ENCODE measurements around the gene PTPRZ1.

Gene PTPRZ1

GRCh38 chr7:122035876-122036275 is 162.9 kb downstream of the PTPRZ1 start:
- Histone ChIP-seq H3K27ac (ENCODE audit: low read depth, low read length) (no peak overlapping the region), H3K36me3 (ENCODE audit: control insufficient read depth in 5 of 5, insufficient read depth in 5 of 5, low read length in 5 of 5) (no peaks in the 10 kb centered on the region), H3K4me1 (ENCODE audit: control insufficient read depth in 5 of 5, insufficient read depth in 5 of 5, low read length in 5 of 5) (no peaks in the 10 kb centered on the region), H3K27me3 (ENCODE audit: control insufficient read depth in 5 of 5, insufficient read depth in 4 of 5, low read length in 5 of 5) (no peaks in the 10 kb centered on the region), H3K9ac (ENCODE audit: low read length in 5 of 5) (no peak overlapping the region), H3K4me3 (ENCODE audit: low read depth in 1 of 5, low read length in 5 of 5) (no peak overlapping the region), H3K9me3 (ENCODE audit: control insufficient read depth in 5 of 5, low read length in 5 of 5) (no peaks in the 10 kb centered on the region)

- no peaks in the 10 kb centered on the region for H3K4me1 ChIP-seq (ENCODE audit: control insufficient read depth in 5 of 5, insufficient read depth in 5 of 5, low read length in 5 of 5)
- H3K9ac ChIP-seq (ENCODE audit: low read length in 5 of 5), result no peak overlapping the region
- H3K27me3 ChIP-seq (ENCODE audit: control insufficient read depth in 5 of 5, insufficient read depth in 4 of 5, low read length in 5 of 5), result no peaks in the 10 kb centered on the region
- H3K4me3 ChIP-seq (ENCODE audit: low read depth in 1 of 5, low read length in 5 of 5), result no peak overlapping the region
- H3K9me3 ChIP-seq (ENCODE audit: control insufficient read depth in 5 of 5, low read length in 5 of 5), result no peaks in the 10 kb centered on the region
- H3K27ac ChIP-seq (ENCODE audit: low read depth, low read length), result no peak overlapping the region
- H3K36me3 ChIP-seq (ENCODE audit: control insufficient read depth in 5 of 5, insufficient read depth in 5 of 5, low read length in 5 of 5), result no peaks in the 10 kb centered on the region
Measured at GRCh38 chr7:122038134-122038533, 165.2 kb downstream of the PTPRZ1 start.

- no peak overlapping the region for H3K27ac ChIP-seq (ENCODE audit: low read depth, low read length)
- H3K9ac ChIP-seq (ENCODE audit: low read length in 5 of 5), result no peak overlapping the region
- no peaks in the 10 kb centered on the region for H3K4me1 ChIP-seq (ENCODE audit: control insufficient read depth in 5 of 5, insufficient read depth in 5 of 5, low read length in 5 of 5)
- H3K9me3 ChIP-seq (ENCODE audit: control insufficient read depth in 5 of 5, low read length in 5 of 5), result no peaks in the 10 kb centered on the region
- no peaks in the 10 kb centered on the region for H3K36me3 ChIP-seq (ENCODE audit: control insufficient read depth in 5 of 5, insufficient read depth in 5 of 5, low read length in 5 of 5)
- no peak overlapping the region for H3K4me3 ChIP-seq (ENCODE audit: low read depth in 1 of 5, low read length in 5 of 5)
- H3K27me3 ChIP-seq (ENCODE audit: control insufficient read depth in 5 of 5, insufficient read depth in 4 of 5, low read length in 5 of 5), result no peaks in the 10 kb centered on the region
Measured at GRCh38 chr7:122038904-122039303, 165.9 kb downstream of the PTPRZ1 start.

- no peak overlapping the region for H3K27ac ChIP-seq (ENCODE audit: low read depth, low read length)
- H3K9me3 ChIP-seq (ENCODE audit: control insufficient read depth in 5 of 5, low read length in 5 of 5), result no peaks in the 10 kb centered on the region
- no peaks in the 10 kb centered on the region for H3K27me3 ChIP-seq (ENCODE audit: control insufficient read depth in 5 of 5, insufficient read depth in 4 of 5, low read length in 5 of 5)
- H3K36me3 ChIP-seq (ENCODE audit: control insufficient read depth in 5 of 5, insufficient read depth in 5 of 5, low read length in 5 of 5), result no peaks in the 10 kb centered on the region
- no peaks in the 10 kb centered on the region for H3K4me1 ChIP-seq (ENCODE audit: control insufficient read depth in 5 of 5, insufficient read depth in 5 of 5, low read length in 5 of 5)
- no peak overlapping the region for H3K9ac ChIP-seq (ENCODE audit: low read length in 5 of 5)
- no peak overlapping the region for H3K4me3 ChIP-seq (ENCODE audit: low read depth in 1 of 5, low read length in 5 of 5)
Measured at GRCh38 chr7:122040147-122040546, 167.2 kb downstream of the PTPRZ1 start.

GRCh38 chr7:122046402-122046801 is 173.4 kb downstream of the PTPRZ1 start:
- Histone ChIP-seq H3K27me3 (ENCODE audit: control insufficient read depth in 5 of 5, insufficient read depth in 4 of 5, low read length in 5 of 5) (no peaks in the 10 kb centered on the region), H3K4me1 (ENCODE audit: control insufficient read depth in 5 of 5, insufficient read depth in 5 of 5, low read length in 5 of 5) (no peaks in the 10 kb centered on the region), H3K4me3 (ENCODE audit: low read depth in 1 of 5, low read length in 5 of 5) (no peak overlapping the region), H3K9ac (ENCODE audit: low read length in 5 of 5) (no peak overlapping the region), H3K36me3 (ENCODE audit: control insufficient read depth in 5 of 5, insufficient read depth in 5 of 5, low read length in 5 of 5) (no peaks in the 10 kb centered on the region), H3K27ac (ENCODE audit: low read depth, low read length) (no peak overlapping the region), H3K9me3 (ENCODE audit: control insufficient read depth in 5 of 5, low read length in 5 of 5) (no peaks in the 10 kb centered on the region)

GRCh38 chr7:122054393-122054792 is 181.4 kb downstream of the PTPRZ1 start:
- Histone ChIP-seq H3K27ac (ENCODE audit: low read depth, low read length) (no peak overlapping the region), H3K4me1 (ENCODE audit: control insufficient read depth in 5 of 5, insufficient read depth in 5 of 5, low read length in 5 of 5) (no peaks in the 10 kb centered on the region), H3K4me3 (ENCODE audit: low read depth in 1 of 5, low read length in 5 of 5) (no peak overlapping the region), H3K9ac (ENCODE audit: low read length in 5 of 5) (no peak overlapping the region), H3K27me3 (ENCODE audit: control insufficient read depth in 5 of 5, insufficient read depth in 4 of 5, low read length in 5 of 5) (no peaks in the 10 kb centered on the region), H3K36me3 (ENCODE audit: control insufficient read depth in 5 of 5, insufficient read depth in 5 of 5, low read length in 5 of 5) (no peaks in the 10 kb centered on the region), H3K9me3 (ENCODE audit: control insufficient read depth in 5 of 5, low read length in 5 of 5) (no peaks in the 10 kb centered on the region)

- Histone ChIP-seq H3K36me3 (ENCODE audit: control insufficient read depth in 5 of 5, insufficient read depth in 5 of 5, low read length in 5 of 5) (no peaks in the 10 kb centered on the region), H3K27ac (ENCODE audit: low read depth, low read length) (no peak overlapping the region), H3K27me3 (ENCODE audit: control insufficient read depth in 5 of 5, insufficient read depth in 4 of 5, low read length in 5 of 5) (no peaks in the 10 kb centered on the region), H3K4me3 (ENCODE audit: low read depth in 1 of 5, low read length in 5 of 5) (no peak overlapping the region), H3K4me1 (ENCODE audit: control insufficient read depth in 5 of 5, insufficient read depth in 5 of 5, low read length in 5 of 5) (no peaks in the 10 kb centered on the region), H3K9me3 (ENCODE audit: control insufficient read depth in 5 of 5, low read length in 5 of 5) (no peaks in the 10 kb centered on the region), H3K9ac (ENCODE audit: low read length in 5 of 5) (no peak overlapping the region)
Measured at GRCh38 chr7:122055073-122055472, 182.1 kb downstream of the PTPRZ1 start.

GRCh38 chr7:122056977-122057376 is 184.0 kb downstream of the PTPRZ1 start:
- Histone ChIP-seq H3K4me1 (ENCODE audit: control insufficient read depth in 5 of 5, insufficient read depth in 5 of 5, low read length in 5 of 5) (no peaks in the 10 kb centered on the region), H3K9ac (ENCODE audit: low read length in 5 of 5) (no peak overlapping the region), H3K27me3 (ENCODE audit: control insufficient read depth in 5 of 5, insufficient read depth in 4 of 5, low read length in 5 of 5) (no peaks in the 10 kb centered on the region), H3K4me3 (ENCODE audit: low read depth in 1 of 5, low read length in 5 of 5) (no peak overlapping the region), H3K27ac (ENCODE audit: low read depth, low read length) (no peak overlapping the region), H3K36me3 (ENCODE audit: control insufficient read depth in 5 of 5, insufficient read depth in 5 of 5, low read length in 5 of 5) (no peaks in the 10 kb centered on the region), H3K9me3 (ENCODE audit: control insufficient read depth in 5 of 5, low read length in 5 of 5) (no peaks in the 10 kb centered on the region)

- no peak overlapping the region for H3K4me3 ChIP-seq (ENCODE audit: low read depth in 1 of 5, low read length in 5 of 5)
- H3K27me3 ChIP-seq (ENCODE audit: control insufficient read depth in 5 of 5, insufficient read depth in 4 of 5, low read length in 5 of 5), result no peaks in the 10 kb centered on the region
- H3K9ac ChIP-seq (ENCODE audit: low read length in 5 of 5), result no peak overlapping the region
- H3K4me1 ChIP-seq (ENCODE audit: control insufficient read depth in 5 of 5, insufficient read depth in 5 of 5, low read length in 5 of 5), result no peaks in the 10 kb centered on the region
- H3K9me3 ChIP-seq (ENCODE audit: control insufficient read depth in 5 of 5, low read length in 5 of 5), result no peaks in the 10 kb centered on the region
- H3K36me3 ChIP-seq (ENCODE audit: control insufficient read depth in 5 of 5, insufficient read depth in 5 of 5, low read length in 5 of 5), result no peaks in the 10 kb centered on the region
- no peak overlapping the region for H3K27ac ChIP-seq (ENCODE audit: low read depth, low read length)
Measured at GRCh38 chr7:122059542-122059941, 186.6 kb downstream of the PTPRZ1 start.

- Histone ChIP-seq H3K36me3 (ENCODE audit: control insufficient read depth in 5 of 5, insufficient read depth in 5 of 5, low read length in 5 of 5) (no peaks in the 10 kb centered on the region), H3K9me3 (ENCODE audit: control insufficient read depth in 5 of 5, low read length in 5 of 5) (no peaks in the 10 kb centered on the region), H3K9ac (ENCODE audit: low read length in 5 of 5) (no peak overlapping the region), H3K4me1 (ENCODE audit: control insufficient read depth in 5 of 5, insufficient read depth in 5 of 5, low read length in 5 of 5) (no peaks in the 10 kb centered on the region), H3K27me3 (ENCODE audit: control insufficient read depth in 5 of 5, insufficient read depth in 4 of 5, low read length in 5 of 5) (peaks cover 0 to 3% (median 0%) of the 10 kb centered on the region in 5 donors), H3K4me3 (ENCODE audit: low read depth in 1 of 5, low read length in 5 of 5) (no peak overlapping the region), H3K27ac (ENCODE audit: low read depth, low read length) (no peak overlapping the region)
Measured at GRCh38 chr7:122063146-122063545, 190.2 kb downstream of the PTPRZ1 start.

- Histone ChIP-seq H3K27ac (ENCODE audit: low read depth, low read length) (no peak overlapping the region), H3K9me3 (ENCODE audit: control insufficient read depth in 5 of 5, low read length in 5 of 5) (no peaks in the 10 kb centered on the region), H3K9ac (ENCODE audit: low read length in 5 of 5) (no peak overlapping the region), H3K27me3 (ENCODE audit: control insufficient read depth in 5 of 5, insufficient read depth in 4 of 5, low read length in 5 of 5) (peaks cover 0 to 3% (median 0%) of the 10 kb centered on the region in 5 donors), H3K4me1 (ENCODE audit: control insufficient read depth in 5 of 5, insufficient read depth in 5 of 5, low read length in 5 of 5) (no peaks in the 10 kb centered on the region), H3K4me3 (ENCODE audit: low read depth in 1 of 5, low read length in 5 of 5) (no peak overlapping the region), H3K36me3 (ENCODE audit: control insufficient read depth in 5 of 5, insufficient read depth in 5 of 5, low read length in 5 of 5) (no peaks in the 10 kb centered on the region)
Measured at GRCh38 chr7:122064971-122065370, 192.0 kb downstream of the PTPRZ1 start.
